ENCODE data around the gene ABHD16A. TPM values are rescaled to one million over a fixed set of nuclear protein-coding genes. Genes with fewer than 3 reads are reported as not detected.
A peak's percentile ranks its signal among the peaks of the same experiment; 100 is the strongest.

ABHD16A gene
- polyA plus RNA-seq, result 10 to 100 TPM; 43.6 to 53.7 (median 47.0) TPM

- Mint-ChIP-seq H3K9me3 (no peaks in the 10 kb centered on the region), H3K36me3 (peaks cover 0 to 5% (median 0%) of the 10 kb centered on the region in 3 donors), H3K4me1 (peaks cover 34 to 35% of the 10 kb centered on the region in 2 donors), H3K4me3 (peak within 1 kb of the TSS; percentile 94 to 99 (median 96)), H3K27me3 (ENCODE audit: low read depth in 3 of 3) (peaks cover 3 to 8% (median 3%) of the 10 kb centered on the region in 3 donors), H3K27ac (peak within 1 kb of the TSS; percentile 95 to 99 (median 98))
- DNase-seq, result peak; percentile 97
These were observed at the start of gene ABHD16A for GRCh38 chr6:31702819-31703716. ABHD16A (minus strand) TSS chr6:31703324; CDS start chr6:31703281, 43 bp downstream.

DNA sequence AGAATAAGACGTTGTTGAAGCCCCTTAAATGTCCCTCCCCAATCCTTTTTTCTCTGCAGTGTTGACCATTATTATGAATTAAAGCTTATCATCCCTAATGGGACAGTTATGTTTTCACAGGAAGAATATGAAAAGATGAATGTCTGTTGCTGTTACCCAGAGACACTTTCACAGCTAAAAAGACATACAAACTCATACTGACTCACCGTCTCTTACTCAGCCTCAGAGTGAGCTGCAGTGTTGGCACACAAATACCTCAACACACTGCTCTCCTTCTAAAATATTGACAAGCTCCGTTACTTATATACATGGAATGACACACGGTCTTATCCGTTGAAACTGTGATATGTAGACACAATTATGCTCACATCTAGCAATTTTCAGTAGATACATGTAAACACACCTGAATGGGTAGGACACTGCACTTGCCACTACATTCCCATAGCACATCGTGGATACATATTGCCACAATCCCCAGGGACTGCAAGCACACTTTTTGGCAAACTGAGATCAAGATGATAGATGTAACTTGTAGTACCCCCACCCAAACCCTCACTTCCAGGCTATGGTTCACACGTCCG, 49.7 kb upstream of the ABHD16A start:
- Mint-ChIP-seq H3K4me1 (no peaks in the 10 kb centered on the region), H3K27ac (peak overlapping the region in 1 of 6 donors; percentile 1), H3K9me3 (no peaks in the 10 kb centered on the region), H3K4me3 (no peak overlapping the region), H3K27me3 (ENCODE audit: low read depth in 3 of 3) (peaks cover 0 to 2% (median 0%) of the 10 kb centered on the region in 3 donors), H3K36me3 (peaks cover 0 to 3% (median 0%) of the 10 kb centered on the region in 3 donors)
- no peak for DNase-seq

DNA sequence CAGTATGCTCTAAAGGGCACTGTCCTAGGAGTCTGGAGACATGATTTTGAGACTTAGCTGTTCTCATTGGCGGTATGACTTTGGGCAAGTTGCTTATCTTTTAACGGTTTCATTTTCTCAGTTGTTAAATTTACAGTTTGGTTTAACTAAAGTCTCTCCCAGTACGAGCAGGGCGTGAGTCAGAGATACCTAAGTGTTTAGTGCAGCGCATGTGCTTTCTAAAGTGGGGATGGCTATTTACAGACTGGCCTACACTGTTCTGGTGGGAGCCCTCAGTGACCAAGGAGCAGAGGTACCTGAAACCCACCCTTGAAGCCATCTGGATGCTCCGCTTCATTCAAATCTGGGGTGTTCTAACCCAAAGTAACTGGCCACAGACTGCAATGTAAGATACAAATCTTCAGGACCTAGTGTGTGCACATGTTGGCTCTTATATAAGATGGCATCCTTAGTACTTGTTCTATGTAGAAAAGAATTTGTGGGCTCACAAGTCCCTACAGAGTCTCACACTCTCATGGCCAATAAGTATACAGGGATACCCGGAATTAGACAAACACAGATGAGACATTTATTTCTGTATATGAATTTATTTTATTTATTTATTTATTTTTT, 47.4 kb upstream of the ABHD16A start:
- DNase-seq, result no peak
- Mint-ChIP-seq H3K4me1 (no peaks in the 10 kb centered on the region), H3K27ac (no peak overlapping the region), H3K4me3 (no peak overlapping the region), H3K36me3 (peaks cover 5 to 9% (median 5%) of the 10 kb centered on the region in 3 donors), H3K27me3 (ENCODE audit: low read depth in 3 of 3) (peaks cover 0 to 2% (median 1%) of the 10 kb centered on the region in 3 donors), H3K9me3 (no peaks in the 10 kb centered on the region)

DNA sequence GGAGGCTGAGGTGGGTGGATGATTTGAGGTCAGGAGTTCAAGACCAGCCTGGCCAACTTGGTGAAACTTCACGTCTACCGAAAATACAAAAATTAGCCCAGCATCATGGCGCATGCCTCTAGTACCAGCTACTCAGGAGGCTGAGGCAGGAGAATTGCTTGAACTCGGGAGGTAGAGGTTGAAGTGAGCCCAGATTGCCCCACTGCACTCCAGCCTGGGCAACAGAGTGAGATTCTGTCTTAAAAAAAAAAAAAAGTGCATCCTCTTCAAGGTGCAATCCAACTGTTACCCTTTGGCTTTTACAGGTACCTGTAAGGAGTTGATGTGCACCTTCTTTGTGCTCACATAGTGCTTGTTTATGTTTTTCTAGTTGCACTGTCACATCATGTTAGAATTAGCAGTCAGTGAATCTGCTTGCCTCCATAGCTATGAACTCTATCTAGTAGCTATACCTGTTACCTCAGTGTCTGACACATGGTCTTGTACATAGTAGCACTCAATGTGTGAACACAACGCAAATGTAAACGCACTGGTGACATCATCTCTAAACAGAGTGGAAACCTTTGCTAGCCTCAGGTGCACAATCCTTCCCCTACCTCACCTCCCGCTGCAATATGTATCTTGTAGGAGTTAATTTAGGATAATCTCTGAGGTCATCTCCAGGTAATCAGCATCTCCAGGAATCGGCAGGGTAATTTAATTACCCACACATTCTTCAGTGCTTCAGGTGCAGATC, 46.3 kb upstream of the ABHD16A start:
- no peak overlapping the region for H3K27ac Mint-ChIP-seq
- DNase-seq, result no peak
- no peaks in the 10 kb centered on the region for H3K4me1 Mint-ChIP-seq
- no peaks in the 10 kb centered on the region for H3K9me3 Mint-ChIP-seq
- H3K36me3 Mint-ChIP-seq, result peaks cover 5 to 11% (median 9%) of the 10 kb centered on the region in 3 donors
- no peak overlapping the region for H3K4me3 Mint-ChIP-seq
- H3K27me3 Mint-ChIP-seq (ENCODE audit: low read depth in 3 of 3), result peaks cover 0 to 2% (median 1%) of the 10 kb centered on the region in 3 donors

- Mint-ChIP-seq H3K4me3 (no peak overlapping the region), H3K27me3 (ENCODE audit: low read depth in 3 of 3) (peaks cover 5 to 9% (median 8%) of the 10 kb centered on the region in 3 donors), H3K4me1 (peaks cover 17 to 19% of the 10 kb centered on the region in 2 donors), H3K27ac (peak overlapping the region in 1 of 6 donors; percentile 46), H3K9me3 (no peaks in the 10 kb centered on the region), H3K36me3 (peaks cover 5 to 11% (median 10%) of the 10 kb centered on the region in 3 donors)
- no peak for DNase-seq
These were observed 41.3 kb upstream of the ABHD16A start for GRCh38 chr6:31744422-31744821.

DNA sequence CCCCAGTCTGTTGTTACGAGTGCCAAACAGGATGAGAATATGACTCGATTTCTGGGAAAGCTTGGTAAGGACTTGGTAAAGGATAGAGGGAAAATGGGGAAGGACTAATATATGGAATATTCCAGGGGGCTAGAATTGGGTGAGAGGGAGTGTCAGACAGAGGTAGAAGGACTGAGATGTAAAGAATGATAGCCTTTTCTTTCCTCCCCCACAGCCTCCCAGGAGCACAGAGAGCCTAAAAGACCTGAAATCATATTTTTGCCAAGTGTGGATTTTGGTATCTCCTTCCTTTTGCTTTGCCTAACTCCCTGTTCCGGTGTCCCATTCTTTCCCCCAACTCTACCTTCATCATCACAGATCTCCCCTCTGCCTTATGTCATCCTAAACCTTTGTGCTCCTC, 39.8 kb upstream of the ABHD16A start:
- DNase-seq, result no peak
- H3K36me3 Mint-ChIP-seq, result peaks cover 5 to 11% (median 10%) of the 10 kb centered on the region in 3 donors
- H3K9me3 Mint-ChIP-seq, result no peaks in the 10 kb centered on the region
- no peak overlapping the region for H3K27ac Mint-ChIP-seq
- H3K4me1 Mint-ChIP-seq, result peaks cover 32 to 34% of the 10 kb centered on the region in 2 donors
- H3K4me3 Mint-ChIP-seq, result no peak overlapping the region
- H3K27me3 Mint-ChIP-seq (ENCODE audit: low read depth in 3 of 3), result peaks cover 8 to 11% (median 9%) of the 10 kb centered on the region in 3 donors

DNA sequence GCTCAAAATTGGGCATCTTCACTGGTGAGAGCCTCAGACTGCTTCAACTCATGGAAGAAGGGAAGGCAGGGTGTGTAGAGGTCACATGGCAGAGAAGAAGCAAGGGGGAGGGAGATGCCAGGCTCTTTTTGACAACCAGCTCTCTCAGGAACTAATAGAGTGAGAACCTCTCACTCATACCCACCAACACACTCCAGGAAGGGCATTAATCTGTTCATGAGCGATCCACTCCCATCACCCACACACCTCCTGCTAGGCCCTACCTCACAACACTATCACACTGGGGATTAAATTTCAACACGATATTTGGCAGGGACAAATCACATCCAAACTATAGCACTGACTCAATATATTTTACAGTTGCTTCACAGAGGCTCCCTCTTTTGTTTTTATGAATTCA, 38.7 kb upstream of the ABHD16A start:
- Mint-ChIP-seq H3K4me1 (peaks cover 43 to 45% of the 10 kb centered on the region in 2 donors), H3K9me3 (no peaks in the 10 kb centered on the region), H3K27me3 (ENCODE audit: low read depth in 3 of 3) (peaks cover 7 to 15% (median 8%) of the 10 kb centered on the region in 3 donors), H3K36me3 (peaks cover 0 to 8% (median 4%) of the 10 kb centered on the region in 3 donors), H3K4me3 (peak overlapping the region; percentile 10 to 96 (median 50)), H3K27ac (peak overlapping the region in 3 of 6 donors; percentile 14 to 69 (median 48))
- DNase-seq, result no peak

- H3K9me3 Mint-ChIP-seq, result no peaks in the 10 kb centered on the region
- H3K27ac Mint-ChIP-seq, result peak overlapping the region; percentile 94 to 99 (median 97)
- H3K36me3 Mint-ChIP-seq, result peaks cover 2 to 8% (median 4%) of the 10 kb centered on the region in 3 donors
- H3K27me3 Mint-ChIP-seq (ENCODE audit: low read depth in 3 of 3), result peaks cover 8 to 21% (median 15%) of the 10 kb centered on the region in 3 donors
- H3K4me1 Mint-ChIP-seq, result peaks cover 52 to 56% of the 10 kb centered on the region in 2 donors
- H3K4me3 Mint-ChIP-seq, result peak overlapping the region; percentile 88 to 98 (median 97)
- DNase-seq, result no peak
These were observed 37.5 kb upstream of the ABHD16A start for GRCh38 chr6:31740397-31741223.

DNA sequence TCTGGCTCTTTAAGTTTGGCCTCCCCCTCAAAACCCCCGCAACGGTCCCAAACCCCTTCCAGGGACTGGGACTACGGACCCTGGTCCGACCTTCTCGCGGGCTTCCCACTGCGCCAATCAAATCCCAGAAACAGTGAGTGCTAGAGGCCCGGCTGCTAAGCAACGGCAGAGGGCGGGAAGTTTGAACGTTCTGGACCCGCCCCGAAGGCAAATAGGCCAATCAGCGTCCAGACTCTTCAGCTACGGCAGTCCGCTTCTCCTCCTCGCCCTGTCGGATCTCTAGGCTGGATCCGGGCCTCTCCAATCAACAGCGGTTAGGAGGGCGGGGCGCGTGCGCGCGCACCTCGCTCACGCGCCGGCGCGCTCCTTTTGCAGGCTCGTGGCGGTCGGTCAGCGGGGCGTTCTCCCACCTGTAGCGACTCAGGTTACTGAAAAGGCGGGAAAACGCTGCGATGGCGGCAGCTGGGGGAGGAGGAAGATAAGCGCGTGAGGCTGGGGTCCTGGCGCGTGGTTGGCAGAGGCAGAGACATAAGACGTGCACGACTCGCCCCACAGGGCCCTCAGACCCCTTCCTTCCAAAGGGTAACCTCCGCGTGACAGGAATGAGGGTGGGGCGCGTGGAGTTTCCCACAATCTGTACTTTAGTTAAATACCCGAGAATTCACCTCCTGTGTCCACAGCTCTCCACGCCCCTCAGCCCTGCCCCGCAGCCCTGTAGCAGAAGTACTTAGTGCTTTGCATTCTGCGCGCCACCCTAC, 36.7 kb upstream of the ABHD16A start, which contains the start of gene MSH5:
MSH5 (plus strand) TSS at position 367 of the 758 bp plus-strand sequence. CDS start 462 bp downstream, outside the sequence.
- Mint-ChIP-seq H3K4me1 (peaks cover 52 to 59% of the 10 kb centered on the region in 2 donors), H3K36me3 (peaks cover 0 to 5% (median 4%) of the 10 kb centered on the region in 3 donors), H3K9me3 (no peaks in the 10 kb centered on the region), H3K27ac (peak within 1 kb of the TSS; percentile 94 to 99 (median 97)), H3K4me3 (peak within 1 kb of the TSS; percentile 88 to 98 (median 97)), H3K27me3 (ENCODE audit: low read depth in 3 of 3) (peaks cover 8 to 25% (median 18%) of the 10 kb centered on the region in 3 donors)
- DNase-seq, result peak; percentile 96

DNA sequence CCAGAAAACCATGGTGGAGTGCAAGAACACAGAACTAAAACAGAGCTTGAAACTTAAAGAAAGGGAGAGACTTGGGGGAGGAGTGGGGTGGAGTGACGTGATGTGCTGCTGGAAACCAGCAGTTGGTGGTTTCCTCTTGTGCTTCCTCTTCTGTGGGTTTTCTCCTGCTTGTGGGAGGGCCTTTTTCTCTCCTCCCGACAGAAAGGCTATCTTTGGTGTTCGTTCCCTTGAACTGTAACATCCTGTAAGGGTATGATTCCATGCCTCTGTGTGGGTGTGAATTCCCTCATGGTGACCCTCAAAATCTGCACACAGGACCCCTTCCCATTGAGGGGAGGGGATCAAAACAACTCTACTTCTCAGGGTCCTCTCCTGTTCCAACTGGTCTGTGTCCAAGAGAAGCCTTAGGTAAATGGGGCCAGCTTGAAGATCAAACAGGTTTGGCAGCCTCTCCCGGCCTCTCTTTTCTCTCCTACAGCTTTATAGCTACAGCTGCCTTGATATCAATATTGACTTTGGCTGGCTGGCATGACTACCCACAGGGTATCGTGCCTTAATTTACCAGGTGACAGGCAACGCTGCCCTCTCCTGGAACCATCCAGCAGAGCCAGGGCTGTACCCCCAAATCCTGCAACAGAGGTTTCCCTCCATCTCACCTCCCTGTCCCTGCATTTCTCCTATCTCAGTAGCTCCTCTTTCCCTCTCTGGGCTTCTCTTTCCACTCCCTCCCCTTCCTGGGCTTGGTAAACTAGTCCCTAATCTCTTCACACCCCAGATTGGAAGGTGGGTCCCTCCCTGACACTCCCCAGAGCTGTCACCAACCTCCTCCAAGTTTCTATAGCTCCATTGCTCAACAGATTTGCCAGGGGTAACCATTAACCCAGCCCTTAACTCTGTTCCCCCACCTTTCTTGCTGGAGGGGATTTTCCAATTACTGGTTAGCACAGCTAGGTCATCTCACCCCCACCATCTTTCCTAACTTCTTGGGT, 35.2 kb upstream of the ABHD16A start:
- peak overlapping the region; percentile 88 to 98 (median 96) for H3K4me3 Mint-ChIP-seq
- H3K9me3 Mint-ChIP-seq, result no peaks in the 10 kb centered on the region
- DNase-seq, result peak; percentile 80
- H3K36me3 Mint-ChIP-seq, result peaks cover 1 to 12% (median 5%) of the 10 kb centered on the region in 3 donors
- peaks cover 67 to 72% of the 10 kb centered on the region in 2 donors for H3K4me1 Mint-ChIP-seq
- H3K27ac Mint-ChIP-seq, result peak overlapping the region; percentile 94 to 99 (median 97)
- H3K27me3 Mint-ChIP-seq (ENCODE audit: low read depth in 3 of 3), result peaks cover 8 to 28% (median 18%) of the 10 kb centered on the region in 3 donors
